Cardiac septum (tissue), 1 donor: ENCODE results near the gene OR2V2. TPM values are rescaled to one million over a fixed set of nuclear protein-coding genes. Genes with fewer than 3 reads are reported as not detected.
A peak's percentile ranks its signal among the peaks of the same experiment; 100 is the strongest.
"Not testable (repeated sequence)": the region's sequence is repeated elsewhere in the genome, so short reads cannot be mapped to it uniquely, and the experiment has no call there.

Source experiments
- DNase-seq: peaks from one replicate; pipeline ENCODE4 v3.0.0-alpha.2; 2020; ENCODE audit warnings: low spot score
- intact Hi-C: fragments of 100-400 bp; cut with DNase I; formaldehyde crosslinking; loops from one replicate; pipeline ENCODE4 v1.14.0; 2022
- total RNA-seq: library from RNA; stranded (reverse); fragmentation: NEBNext Ultra II Directional; extraction: Animal tissue kit (Norgen Biotek cat#: 25700); gene quantifications from one replicate; pipeline ENCODE4 v1.2.1, GENCODE V29; 2021
- donor health status: DM: no; HTN: no; CAD: no.

OR2V2 gene
- total RNA-seq, 1 donor from 2014 or later, result not detected

DNA sequence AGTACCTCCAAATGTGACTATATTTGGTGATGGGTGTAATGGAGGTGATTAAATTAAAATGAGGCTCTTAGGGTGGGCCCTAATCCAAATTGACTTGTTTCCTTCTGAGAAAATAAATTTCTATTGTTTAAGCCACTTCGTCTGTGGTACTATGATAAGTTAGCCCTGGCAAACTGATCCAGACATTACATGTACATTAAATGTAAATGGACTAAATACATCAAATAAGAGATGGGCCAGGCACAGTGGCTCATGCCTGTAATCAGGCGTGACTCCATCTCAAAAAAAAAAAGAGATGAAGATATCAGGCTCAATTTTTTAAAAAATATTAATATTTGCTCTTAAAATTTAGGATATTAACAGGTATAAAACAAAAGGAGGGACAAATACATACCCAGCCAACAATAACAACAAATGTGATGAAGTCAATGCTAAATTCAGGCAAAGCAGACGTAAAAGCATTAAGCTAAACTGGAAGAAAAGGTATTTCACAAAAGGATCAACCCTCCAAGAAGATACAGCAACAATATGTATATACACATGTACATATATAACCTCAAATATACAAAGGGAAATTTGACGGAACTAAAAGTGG, 10.9 kb upstream of the OR2V2 start:
- intact Hi-C loops, result no loop called here
- DNase-seq, result no peak

DNA sequence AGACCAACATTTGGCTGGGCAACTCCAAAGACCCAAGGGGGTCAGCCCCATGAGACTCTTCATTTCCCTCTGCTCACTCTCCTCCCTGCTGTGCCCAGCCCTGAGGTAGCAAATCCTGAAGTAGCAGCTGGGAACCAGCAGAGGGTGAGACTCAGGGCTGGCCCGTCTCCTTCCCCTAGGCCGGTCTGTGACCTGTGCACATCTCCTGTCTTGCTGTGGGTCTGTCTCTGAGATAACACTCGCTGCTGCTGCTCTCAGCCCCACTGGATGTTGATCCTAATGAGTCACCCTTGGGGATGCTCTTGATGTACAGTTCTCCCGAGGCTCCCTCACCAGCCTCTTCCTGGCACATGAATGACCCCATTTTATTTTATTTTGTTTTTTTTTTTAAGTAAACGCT, 9.1 kb upstream of the OR2V2 start:
- DNase-seq, result no peak
- intact Hi-C loops, result no loop called here

DNA sequence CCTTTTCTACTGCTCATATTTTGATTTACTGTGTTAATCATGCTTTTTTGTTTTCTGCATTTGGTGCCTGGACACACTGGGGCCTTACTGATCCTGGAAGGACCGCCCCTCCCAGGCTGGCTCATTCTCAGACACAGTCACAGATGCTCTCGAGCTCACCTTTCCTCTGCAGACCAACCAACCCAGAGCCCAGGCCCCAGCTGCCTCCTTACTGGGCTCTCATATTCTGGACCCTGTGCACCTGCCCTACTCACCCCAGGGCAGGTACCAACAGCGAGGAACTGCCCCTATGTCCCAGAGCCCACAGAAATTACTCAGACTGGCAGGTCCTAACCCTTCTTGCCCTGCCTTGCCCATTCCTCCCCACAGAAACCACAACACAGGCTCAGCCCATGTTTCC, 6.6 kb upstream of the OR2V2 start:
- intact Hi-C loops, result no loop called here
- DNase-seq, result no peak

DNA sequence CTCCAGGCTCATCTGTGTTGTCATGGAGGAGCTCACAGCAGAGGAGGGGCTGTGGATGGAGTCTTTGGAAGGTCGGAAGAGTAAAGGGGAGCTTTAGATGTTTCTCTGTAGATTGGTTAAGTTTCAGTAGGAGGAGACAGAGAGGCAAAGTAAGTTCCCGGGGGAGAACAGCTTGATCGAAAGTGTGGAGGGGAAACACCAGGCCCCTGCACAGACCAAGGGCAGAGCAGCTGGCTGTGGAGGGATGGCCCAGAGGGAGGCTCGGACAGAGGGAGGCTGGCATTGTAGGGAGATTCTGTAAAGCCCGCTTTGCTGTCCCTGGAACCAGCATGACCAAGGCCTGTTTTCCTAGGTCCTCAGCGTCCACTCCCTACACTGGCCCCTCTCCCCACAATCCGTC, 5.3 kb upstream of the OR2V2 start:
- no peak for DNase-seq
- intact Hi-C loops, result no loop called here

DNA sequence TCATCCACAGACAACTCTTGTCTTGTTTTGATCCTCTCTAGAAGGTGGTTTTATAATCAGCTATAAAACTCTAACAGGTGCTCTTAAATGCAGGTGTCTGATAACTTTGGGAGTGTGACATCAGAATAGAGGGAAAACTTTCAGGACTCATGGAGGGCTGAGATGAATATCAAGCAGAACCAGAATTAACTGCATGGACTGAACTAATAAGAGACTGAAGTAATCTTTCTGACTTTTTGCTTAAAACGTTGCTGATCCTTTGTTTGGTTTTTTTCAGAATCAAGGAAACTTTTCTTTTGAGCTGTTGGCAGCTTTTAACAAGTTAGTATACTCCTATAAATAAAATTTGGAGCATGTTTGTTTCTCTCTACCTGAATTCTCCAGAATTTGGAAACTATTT, 2.3 kb upstream of the OR2V2 start:
- no peak for DNase-seq
- intact Hi-C loops, result no loop called here

DNA sequence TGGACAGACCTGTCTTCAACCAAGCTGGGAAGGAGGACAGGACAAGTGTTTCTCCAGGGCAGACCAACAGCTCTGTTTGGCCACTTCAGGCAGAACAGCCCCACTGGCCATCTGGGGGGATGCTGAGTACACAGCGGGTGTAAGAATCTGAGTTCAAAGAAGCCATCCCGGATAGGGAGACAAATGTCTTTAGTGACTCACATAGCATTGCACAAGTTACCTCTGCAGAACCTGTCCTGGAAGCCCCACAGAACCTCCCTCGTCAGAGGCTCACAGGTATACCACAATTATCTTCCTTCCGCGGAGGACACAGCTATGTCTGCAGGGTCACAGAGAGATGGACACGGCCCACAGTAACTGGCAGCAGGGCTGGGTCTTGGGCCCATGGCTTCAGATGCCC, 2.0 kb downstream of the OR2V2 start:
- DNase-seq, result no peak
- intact Hi-C loops, result no loop called here

DNA sequence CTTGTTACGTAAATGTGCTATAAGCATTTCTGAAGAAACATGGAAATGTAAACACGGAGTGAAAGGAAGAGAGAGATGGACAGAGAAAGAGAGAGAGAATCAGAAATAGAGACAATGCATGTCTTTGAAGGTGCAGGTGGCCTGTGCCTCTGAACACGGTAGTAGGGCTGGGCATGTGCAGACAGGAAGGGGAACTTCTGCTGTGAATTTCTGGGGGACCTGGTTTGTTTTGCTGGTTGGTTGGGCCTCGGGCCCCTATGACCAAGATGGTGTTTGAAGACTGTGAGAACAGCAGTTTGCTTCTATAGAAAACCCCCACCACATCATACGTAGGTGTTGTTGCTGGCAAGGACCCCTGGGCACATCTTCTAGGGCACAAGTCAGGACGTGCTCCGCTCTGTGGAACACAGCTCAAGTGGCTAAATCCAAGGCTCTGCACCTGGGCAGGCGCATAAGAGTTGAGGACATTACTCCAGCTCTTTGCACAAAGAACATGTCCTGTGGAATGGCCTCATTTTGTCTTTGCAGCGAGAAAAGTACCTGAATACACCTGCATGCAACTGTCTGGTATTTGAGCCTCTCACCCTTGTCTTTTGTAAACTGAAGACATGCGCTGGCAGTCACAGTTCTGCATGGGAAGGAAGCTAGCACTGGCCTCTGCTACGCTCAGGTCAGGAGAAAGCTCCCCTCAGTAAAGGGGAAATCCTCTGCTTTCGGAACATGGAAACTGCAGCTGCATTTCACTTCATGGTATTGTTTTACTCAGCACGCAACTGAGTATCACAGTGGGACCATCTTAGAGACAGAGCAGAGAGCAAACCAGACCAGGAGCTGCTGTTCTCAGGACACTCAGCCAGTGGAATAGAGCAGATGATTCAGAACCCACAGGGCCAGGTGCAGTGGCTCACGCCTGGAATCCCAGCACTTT, 2.7 kb downstream of the OR2V2 start:
- peak; percentile 57 for DNase-seq
- intact Hi-C loops, result loop anchor here (10.0 kb wide), 1 partner anchor 275 kb away; no protein-coding TSS in a partner anchor

DNA sequence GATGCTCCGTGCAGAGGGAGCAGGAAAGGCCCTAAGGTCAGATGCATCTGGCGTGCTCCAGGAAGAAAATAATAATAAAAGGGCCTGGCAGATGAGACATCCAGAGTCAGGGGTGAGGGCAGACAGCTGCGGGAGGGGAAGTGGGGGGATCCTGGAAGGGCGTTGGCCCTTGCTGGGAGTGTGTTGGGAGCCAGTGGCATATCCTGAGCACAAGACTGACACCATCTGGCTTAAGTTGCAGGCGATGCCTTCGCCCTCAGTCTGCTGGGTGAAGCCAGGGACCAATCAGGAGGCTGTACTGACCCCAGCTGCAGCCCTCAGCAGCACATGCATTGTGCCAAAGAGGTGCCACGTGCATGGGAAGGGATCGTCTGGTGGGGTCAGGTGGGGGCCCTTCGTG, 3.8 kb downstream of the OR2V2 start:
- no peak for DNase-seq
- intact Hi-C loops, result loop anchor here (10.0 kb wide), 1 partner anchor 276 kb away; no protein-coding TSS in a partner anchor

DNA sequence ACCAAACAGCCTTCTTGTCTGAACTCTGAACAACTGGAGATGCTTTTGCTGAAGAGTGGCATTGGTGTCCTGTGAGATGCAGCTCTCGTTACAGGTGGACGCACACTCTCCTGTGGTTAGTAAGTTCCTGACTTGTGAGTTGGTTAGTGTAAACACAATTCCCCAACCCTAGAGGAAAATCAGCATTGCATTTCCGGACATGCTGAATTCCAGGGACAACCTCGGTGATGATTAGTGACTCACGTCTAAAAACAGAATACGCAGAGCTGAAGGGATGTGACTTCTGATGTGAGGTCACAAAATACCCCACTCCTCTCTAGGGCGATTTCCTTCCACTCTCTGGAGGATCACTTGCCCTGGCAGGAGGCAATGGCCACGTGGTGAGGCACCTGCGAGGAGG, 5.0 kb downstream of the OR2V2 start:
- no peak for DNase-seq
- intact Hi-C loops, result loop anchor here (10.0 kb wide), 1 partner anchor 278 kb away; no protein-coding TSS in a partner anchor

DNA sequence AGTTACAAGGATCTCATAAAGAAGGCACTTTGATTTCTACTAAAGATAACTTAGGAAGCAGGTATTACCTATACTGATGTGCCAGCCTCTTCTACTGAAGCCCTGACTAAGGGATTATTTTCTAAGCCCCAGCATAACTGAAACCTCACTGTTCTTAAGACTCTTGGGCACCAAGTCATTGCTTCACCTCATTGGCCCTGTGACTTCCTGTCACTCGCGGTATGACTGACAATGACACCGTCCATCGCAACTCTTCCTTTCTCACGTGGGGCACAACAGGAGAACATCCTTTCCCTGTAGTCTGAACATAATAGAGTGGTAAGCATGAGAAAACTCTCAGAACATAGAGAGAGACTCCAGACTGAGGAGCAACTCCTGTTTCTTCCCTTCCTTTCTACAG, 6.4 kb downstream of the OR2V2 start:
- intact Hi-C loops, result loop anchor here (10.0 kb wide), 1 partner anchor 279 kb away; no protein-coding TSS in a partner anchor

DNA sequence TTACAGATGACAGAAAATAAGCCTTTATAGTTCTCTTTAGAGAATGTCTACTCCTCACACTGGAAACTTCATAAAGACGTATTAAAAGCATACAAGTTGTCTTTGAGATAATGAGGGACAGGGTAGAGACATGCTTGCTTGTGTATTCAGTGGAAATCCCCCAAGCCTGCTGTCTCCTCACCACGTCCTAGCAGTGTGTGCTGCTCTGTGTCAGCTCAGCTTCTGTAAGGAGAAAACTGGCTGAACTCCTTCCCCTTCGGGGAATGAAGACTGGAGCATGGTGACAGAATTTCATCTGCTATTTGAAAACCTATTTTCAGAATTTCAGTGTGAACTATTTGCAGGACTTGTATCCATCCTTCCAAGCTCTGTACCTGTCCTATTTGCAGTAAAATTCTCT, 9.4 kb downstream of the OR2V2 start:
- DNase-seq, result no peak
- intact Hi-C loops, result loop anchor here (5.0 to 10.0 kb wide), 2 partner anchors 282 to 369 kb away; no protein-coding TSS in a partner anchor

More for the DNA sequence above, 6.4 kb downstream of the OR2V2 start:
- no peak for DNase-seq

DNA sequence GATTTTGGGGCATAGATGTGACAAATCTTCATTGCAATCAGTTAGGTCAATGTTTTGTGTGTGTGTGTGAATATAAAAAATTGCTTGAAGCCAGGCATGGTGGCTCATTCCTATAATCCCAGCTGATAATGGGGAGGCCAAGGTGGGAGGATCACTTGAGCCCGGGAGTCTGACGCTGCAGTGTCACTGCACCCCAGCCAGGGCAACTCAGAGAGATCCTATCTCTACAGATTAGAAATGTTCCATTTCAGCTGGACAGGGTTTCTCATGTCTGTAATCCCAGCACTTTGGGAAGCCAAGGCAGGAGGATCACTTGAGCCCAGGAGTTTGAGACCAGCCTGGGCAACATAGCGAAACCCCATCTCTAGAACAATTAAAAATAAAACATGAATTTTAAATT, 11.5 kb downstream of the OR2V2 start:
- intact Hi-C loops, result loop anchor here (5.0 to 10.0 kb wide), 2 partner anchors 284 to 372 kb away; no protein-coding TSS in a partner anchor
- DNase-seq, result no peak

DNA sequence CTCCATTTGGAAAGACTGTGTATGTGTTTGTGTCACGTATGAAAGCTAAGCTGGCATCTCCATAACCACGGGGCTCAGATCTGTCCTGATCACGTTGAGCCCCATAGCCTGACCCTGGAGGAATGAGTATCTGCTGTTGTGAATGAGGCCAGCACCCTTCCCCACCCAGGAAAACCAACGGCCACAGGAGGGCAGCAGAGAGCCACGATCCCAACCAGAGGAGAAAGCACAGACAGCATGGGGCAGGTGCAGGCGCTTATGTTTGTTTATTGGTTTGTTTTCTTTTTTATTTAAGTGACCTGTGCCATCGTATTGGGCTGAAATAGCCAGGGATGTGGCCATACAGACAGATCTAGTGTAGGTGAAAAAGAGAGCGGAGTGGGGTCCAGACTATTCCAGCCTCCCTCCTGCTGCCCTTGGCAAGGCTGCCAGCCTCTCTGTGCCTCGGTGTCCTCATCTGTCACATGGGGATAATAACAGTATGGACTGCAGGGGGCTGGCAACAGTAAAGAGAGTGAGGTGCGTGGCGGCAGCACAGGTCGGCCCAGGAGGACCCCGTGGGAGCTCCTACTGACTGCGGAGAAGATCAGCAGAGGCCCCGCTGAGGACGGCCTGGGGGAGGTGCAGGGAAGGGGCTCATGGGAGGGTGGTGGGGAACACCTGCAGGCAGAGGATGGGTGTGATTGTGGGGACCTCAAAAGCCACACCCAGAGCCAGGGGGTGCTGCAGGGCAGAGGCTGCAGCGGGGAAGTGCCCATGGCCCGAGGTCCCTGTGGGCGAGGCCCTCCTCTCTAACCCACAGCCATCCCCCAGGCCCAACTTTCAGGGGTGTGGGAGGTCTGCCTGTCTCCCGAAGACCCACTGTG, 12.1 kb downstream of the OR2V2 start:
- intact Hi-C loops, result loop anchor here (5.0 to 10.0 kb wide), 2 partner anchors 285 to 372 kb away; no protein-coding TSS in a partner anchor
- DNase-seq, result peak; percentile 92

DNA sequence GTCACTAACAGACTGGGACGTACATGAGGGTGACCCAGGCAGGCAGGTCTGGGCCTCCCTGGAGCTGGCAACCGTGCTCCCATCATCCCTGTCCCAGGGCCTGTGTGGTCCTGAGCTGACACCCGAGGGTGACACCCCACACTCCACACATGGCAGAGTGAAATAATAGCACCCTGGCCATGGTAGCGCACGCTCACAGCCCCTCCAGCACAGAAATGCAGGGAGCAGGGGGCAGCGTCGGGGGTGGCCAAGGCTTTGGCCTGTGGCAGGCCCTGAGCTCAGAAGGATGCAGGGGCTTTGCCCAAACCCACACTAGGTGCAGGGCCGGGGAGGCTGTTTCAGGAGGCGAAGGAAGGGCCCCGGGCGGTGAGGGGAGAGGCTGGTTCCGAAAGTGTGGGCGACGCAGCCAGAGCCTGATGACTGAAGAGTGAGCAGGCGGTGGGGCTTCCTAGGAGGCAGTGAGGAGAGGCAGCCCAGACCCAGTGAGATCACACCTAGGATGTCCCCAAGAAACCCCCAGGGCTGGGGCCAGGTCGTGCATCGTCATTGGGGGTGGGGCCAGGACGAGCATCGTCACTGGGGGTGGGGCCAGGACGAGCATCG, 12.9 kb downstream of the OR2V2 start:
- intact Hi-C loops, result no loop called here
- DNase-seq, result no peak

DNA sequence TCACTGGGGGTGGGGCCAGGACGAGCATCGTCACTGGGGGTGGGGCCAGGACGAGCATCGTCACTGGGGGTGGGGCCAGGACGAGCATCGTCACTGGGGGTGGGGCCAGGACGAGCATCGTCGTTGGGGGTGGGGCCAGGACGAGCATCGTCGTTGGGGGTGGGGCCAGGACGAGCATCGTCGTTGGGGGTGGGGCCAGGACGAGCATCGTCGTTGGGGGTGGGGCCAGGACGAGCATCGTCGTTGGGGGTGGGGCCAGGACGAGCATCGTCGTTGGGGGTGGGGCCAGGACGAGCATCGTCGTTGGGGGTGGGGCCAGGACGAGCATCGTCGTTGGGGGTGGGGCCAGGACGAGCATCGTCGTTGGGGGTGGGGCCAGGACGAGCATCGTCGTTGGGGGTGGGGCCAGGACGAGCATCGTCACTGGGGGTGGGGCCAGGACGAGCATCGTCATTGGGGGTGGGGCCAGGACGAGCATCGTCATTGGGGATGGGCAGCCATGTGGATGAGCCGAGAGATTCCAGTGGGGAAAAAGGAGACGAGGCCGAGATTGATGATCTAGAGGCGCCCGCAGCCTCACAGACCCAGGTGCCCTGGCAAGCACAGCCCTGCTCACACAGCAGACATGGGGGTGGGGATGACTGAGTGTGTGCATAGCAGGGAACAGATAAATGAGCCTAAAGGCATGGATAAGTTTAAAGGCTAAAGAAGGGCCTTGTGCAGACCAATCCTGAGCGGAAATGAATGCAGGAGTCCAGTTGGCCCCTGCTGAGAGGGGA, 13.6 kb downstream of the OR2V2 start:
- DNase-seq, intact Hi-C loops: not testable (repeated sequence)

DNA sequence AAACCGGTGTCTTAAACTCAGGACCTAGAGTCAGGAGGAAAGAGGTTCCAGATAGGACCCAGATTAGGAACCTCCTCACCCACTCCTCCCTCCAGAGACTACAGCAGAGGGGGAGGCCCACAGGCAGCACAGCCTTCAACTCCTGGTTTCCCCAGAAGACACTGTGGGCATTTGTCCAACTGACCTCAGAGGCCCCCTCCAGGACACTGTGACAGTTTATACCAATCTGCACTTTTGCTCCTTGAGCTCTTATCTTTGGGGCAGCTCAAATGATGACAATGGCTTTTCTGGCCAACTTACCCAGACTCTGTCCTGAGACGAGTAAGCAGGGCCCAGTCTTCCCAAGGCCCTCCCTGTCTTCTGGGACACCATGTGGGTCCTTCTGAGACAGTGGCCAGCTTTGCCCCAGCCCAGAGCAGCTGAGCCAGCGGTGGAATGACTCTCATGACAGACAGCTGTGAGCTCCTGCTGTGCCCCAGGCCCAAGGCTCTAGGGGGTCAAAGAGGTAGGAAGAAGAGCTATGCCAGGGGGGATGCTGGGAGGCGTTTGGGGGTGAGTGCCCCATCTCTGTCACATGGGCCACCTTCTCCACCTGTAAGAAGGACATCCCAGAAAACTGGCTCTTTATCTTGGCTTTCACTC, 14.3 kb downstream of the OR2V2 start:
- intact Hi-C loops, result no loop called here

DNA sequence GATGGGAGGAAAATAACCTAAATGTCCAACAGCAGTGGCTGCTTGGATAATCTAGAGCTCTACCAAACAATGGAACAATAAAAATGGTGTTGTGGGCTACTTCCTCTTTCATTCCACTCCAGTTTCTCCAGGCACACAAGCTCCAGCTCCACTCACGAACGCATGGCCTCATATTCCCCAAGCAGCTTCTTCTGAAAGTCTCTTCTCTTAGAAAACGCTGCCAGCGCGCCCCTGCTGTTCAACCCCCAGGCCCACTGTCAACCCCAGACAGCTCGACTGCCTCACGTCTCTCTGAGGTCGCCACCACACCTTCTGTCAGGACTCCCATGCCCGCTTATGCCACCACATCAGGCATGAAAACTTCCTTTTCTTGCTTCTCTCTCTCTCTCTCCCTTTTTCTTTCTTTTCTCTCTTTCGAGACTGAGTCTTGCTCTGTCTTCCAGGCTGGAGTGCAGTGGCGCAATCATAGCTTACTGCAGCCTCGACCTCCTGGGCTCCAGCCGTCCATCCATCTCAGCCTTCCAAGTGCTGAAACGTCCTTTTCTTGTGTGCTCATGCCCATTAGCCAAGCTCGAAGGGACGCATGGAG, 16.2 kb downstream of the OR2V2 start:
- no peak for DNase-seq
- intact Hi-C loops, result no loop called here

More for the DNA sequence above, 14.3 kb downstream of the OR2V2 start:
- no peak for DNase-seq
